ENCODE measurements around the gene GPR149.

Gene GPR149

GRCh38 chr3:154384479-154384878 lies 45.5 kb downstream of the GPR149 start:
- TF ChIP-seq NFIC (IDR thresholded peaks at IDR 0.05) (no peak), TEAD4 (IDR thresholded peaks at IDR 0.05) (no peak), ZBTB7A (IDR thresholded peaks at IDR 0.05; ENCODE audit: low read depth) (no peak), EGR1 (IDR thresholded peaks at IDR 0.05) (no peak), CEBPB (IDR thresholded peaks at IDR 0.05) (no peak), YY1 (IDR thresholded peaks at IDR 0.05; ENCODE audit: low read depth) (no peak), RAD21 (IDR thresholded peaks at IDR 0.05; ENCODE audit: low read depth) (no peak), EP300 (IDR thresholded peaks at IDR 0.05; ENCODE audit: borderline replicate concordance) (no peak), CREB1 (IDR thresholded peaks at IDR 0.05; ENCODE audit: low read depth) (no peak), FOXM1 (IDR thresholded peaks at IDR 0.05; ENCODE audit: borderline replicate concordance, low read depth) (no peak), TCF12 (IDR thresholded peaks at IDR 0.05; ENCODE audit: low read depth) (no peak), TAF1 (IDR thresholded peaks at IDR 0.05; ENCODE audit: low read depth) (no peak)
- TF ChIP-seq, protein P1, sequence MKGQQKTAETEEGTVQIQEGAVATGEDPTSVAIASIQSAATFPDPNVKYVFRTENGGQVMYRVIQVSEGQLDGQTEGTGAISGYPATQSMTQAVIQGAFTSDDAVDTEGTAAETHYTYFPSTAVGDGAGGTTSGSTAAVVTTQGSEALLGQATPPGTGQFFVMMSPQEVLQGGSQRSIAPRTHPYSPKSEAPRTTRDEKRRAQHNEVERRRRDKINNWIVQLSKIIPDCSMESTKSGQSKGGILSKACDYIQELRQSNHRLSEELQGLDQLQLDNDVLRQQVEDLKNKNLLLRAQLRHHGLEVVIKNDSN (IDR thresholded peaks at IDR 0.05) = no peak
- TF ChIP-seq, protein P2, sequence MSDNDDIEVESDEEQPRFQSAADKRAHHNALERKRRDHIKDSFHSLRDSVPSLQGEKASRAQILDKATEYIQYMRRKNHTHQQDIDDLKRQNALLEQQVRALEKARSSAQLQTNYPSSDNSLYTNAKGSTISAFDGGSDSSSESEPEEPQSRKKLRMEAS (IDR thresholded peaks at IDR 0.05) = no peak
- TF ChIP-seq, protein P3, sequence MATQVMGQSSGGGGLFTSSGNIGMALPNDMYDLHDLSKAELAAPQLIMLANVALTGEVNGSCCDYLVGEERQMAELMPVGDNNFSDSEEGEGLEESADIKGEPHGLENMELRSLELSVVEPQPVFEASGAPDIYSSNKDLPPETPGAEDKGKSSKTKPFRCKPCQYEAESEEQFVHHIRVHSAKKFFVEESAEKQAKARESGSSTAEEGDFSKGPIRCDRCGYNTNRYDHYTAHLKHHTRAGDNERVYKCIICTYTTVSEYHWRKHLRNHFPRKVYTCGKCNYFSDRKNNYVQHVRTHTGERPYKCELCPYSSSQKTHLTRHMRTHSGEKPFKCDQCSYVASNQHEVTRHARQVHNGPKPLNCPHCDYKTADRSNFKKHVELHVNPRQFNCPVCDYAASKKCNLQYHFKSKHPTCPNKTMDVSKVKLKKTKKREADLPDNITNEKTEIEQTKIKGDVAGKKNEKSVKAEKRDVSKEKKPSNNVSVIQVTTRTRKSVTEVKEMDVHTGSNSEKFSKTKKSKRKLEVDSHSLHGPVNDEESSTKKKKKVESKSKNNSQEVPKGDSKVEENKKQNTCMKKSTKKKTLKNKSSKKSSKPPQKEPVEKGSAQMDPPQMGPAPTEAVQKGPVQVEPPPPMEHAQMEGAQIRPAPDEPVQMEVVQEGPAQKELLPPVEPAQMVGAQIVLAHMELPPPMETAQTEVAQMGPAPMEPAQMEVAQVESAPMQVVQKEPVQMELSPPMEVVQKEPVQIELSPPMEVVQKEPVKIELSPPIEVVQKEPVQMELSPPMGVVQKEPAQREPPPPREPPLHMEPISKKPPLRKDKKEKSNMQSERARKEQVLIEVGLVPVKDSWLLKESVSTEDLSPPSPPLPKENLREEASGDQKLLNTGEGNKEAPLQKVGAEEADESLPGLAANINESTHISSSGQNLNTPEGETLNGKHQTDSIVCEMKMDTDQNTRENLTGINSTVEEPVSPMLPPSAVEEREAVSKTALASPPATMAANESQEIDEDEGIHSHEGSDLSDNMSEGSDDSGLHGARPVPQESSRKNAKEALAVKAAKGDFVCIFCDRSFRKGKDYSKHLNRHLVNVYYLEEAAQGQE (IDR thresholded peaks at IDR 0.05; ENCODE audit: low read depth) = no peak

- TF ChIP-seq TEAD4 (IDR thresholded peaks at IDR 0.05) (no peak), YY1 (IDR thresholded peaks at IDR 0.05; ENCODE audit: low read depth) (no peak), TCF12 (IDR thresholded peaks at IDR 0.05; ENCODE audit: low read depth) (no peak), FOXM1 (IDR thresholded peaks at IDR 0.05; ENCODE audit: borderline replicate concordance, low read depth) (no peak), ZBTB7A (IDR thresholded peaks at IDR 0.05; ENCODE audit: low read depth) (no peak), EGR1 (IDR thresholded peaks at IDR 0.05) (no peak), TAF1 (IDR thresholded peaks at IDR 0.05; ENCODE audit: low read depth) (no peak), EP300 (IDR thresholded peaks at IDR 0.05; ENCODE audit: borderline replicate concordance) (no peak), CREB1 (IDR thresholded peaks at IDR 0.05; ENCODE audit: low read depth) (no peak), RAD21 (IDR thresholded peaks at IDR 0.05; ENCODE audit: low read depth) (no peak), NFIC (IDR thresholded peaks at IDR 0.05) (no peak), CEBPB (IDR thresholded peaks at IDR 0.05) (no peak)
- TF ChIP-seq, protein P2 (IDR thresholded peaks at IDR 0.05) = no peak
- TF ChIP-seq, protein P1 (IDR thresholded peaks at IDR 0.05) = no peak
- TF ChIP-seq, protein P3 (IDR thresholded peaks at IDR 0.05; ENCODE audit: low read depth) = no peak
These were observed 51.7 kb downstream of the GPR149 start for GRCh38 chr3:154378311-154378710.

DNA sequence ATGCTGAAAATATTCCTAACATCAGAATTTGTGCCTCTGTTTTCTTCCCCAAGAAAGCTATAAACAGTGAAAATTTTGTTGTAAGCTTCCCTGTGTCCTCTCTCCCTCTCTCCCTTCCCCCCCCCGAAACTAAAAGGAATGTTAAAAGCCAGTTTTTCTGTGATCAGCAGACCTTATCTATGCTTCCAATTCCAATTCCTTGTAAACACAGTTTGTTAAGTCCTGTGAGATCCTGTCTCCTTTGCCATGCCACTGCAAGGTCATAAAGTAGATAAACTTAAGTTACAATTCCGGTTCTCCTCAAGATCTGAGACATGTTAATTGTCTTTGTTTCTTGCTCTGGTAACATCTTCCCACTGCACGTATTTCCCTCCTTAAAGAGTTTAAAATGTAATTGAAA lies 62.8 kb downstream of the GPR149 start:
- TF ChIP-seq CEBPB (IDR thresholded peaks at IDR 0.05) (no peak), NFIC (IDR thresholded peaks at IDR 0.05) (no peak), TAF1 (IDR thresholded peaks at IDR 0.05; ENCODE audit: low read depth) (no peak), RAD21 (IDR thresholded peaks at IDR 0.05; ENCODE audit: low read depth) (no peak), YY1 (IDR thresholded peaks at IDR 0.05; ENCODE audit: low read depth) (no peak), TEAD4 (IDR thresholded peaks at IDR 0.05) (no peak), EGR1 (IDR thresholded peaks at IDR 0.05) (no peak), EP300 (IDR thresholded peaks at IDR 0.05; ENCODE audit: borderline replicate concordance) (no peak)
- TF ChIP-seq, protein P1 (IDR thresholded peaks at IDR 0.05) = no peak

GRCh38 chr3:154364849-154365248 lies 65.1 kb downstream of the GPR149 start:
- TF ChIP-seq EP300 (IDR thresholded peaks at IDR 0.05; ENCODE audit: borderline replicate concordance) (no peak), CEBPB (IDR thresholded peaks at IDR 0.05) (no peak), TCF12 (IDR thresholded peaks at IDR 0.05; ENCODE audit: low read depth) (no peak), FOXM1 (IDR thresholded peaks at IDR 0.05; ENCODE audit: borderline replicate concordance, low read depth) (no peak), YY1 (IDR thresholded peaks at IDR 0.05; ENCODE audit: low read depth) (no peak), NFIC (IDR thresholded peaks at IDR 0.05) (no peak), TEAD4 (IDR thresholded peaks at IDR 0.05) (no peak), CREB1 (IDR thresholded peaks at IDR 0.05; ENCODE audit: low read depth) (no peak), EGR1 (IDR thresholded peaks at IDR 0.05) (no peak), RAD21 (IDR thresholded peaks at IDR 0.05; ENCODE audit: low read depth) (no peak)
- TF ChIP-seq, protein P1 (IDR thresholded peaks at IDR 0.05) = no peak
- TF ChIP-seq, protein P3 (IDR thresholded peaks at IDR 0.05; ENCODE audit: low read depth) = no peak
